HepG2 (cell line): ENCODE data around the gene POMP.

Experiments
- CTCF ChIP-seq: sonication (generic); formaldehyde crosslinking; IDR thresholded peaks from 2 replicates; pipeline ENCODE4 v1.5.0; 2020; ENCODE audit warnings: mild to moderate bottlenecking, missing genetic modification reagents, moderate library complexity
- MXI1 ChIP-seq: IDR thresholded peaks from 3 replicates; pipeline ENCODE4 v1.6.1; 2012; ENCODE audit warnings: low read depth, low read length, inconsistent platforms, borderline replicate concordance
- PCBP1 ChIP-seq: fragments of 200-400 bp; formaldehyde crosslinking; IDR thresholded peaks from 2 replicates; pipeline ENCODE4 v1.6.1; 2017; ENCODE audit warnings: mild to moderate bottlenecking, low read depth, low read length, borderline replicate concordance
- PRDM15 ChIP-seq: sonication (generic); formaldehyde crosslinking; IDR thresholded peaks from 2 replicates; pipeline ENCODE4 v1.4.0; 2020; ENCODE audit warnings: missing genetic modification reagents
- RAD51 ChIP-seq: fragments of 450-650 bp; IDR thresholded peaks from 2 replicates; pipeline ENCODE4 v1.6.1; 2016; ENCODE audit warnings: borderline replicate concordance
- ZBTB1 ChIP-seq: sonication (generic); formaldehyde crosslinking; IDR thresholded peaks from 2 replicates; pipeline ENCODE4 v1.4.0; 2020; ENCODE audit warnings: missing genetic modification reagents, borderline replicate concordance
- ZNF138 ChIP-seq: sonication (generic); formaldehyde crosslinking; IDR thresholded peaks from 2 replicates; pipeline ENCODE4 v1.5.0; 2020; ENCODE audit warnings: mild to moderate bottlenecking, low read depth, missing genetic modification reagents
- ZNF230 ChIP-seq: sonication (generic); formaldehyde crosslinking; IDR thresholded peaks from 2 replicates; pipeline ENCODE4 v1.4.0; 2020; ENCODE audit warnings: mild to moderate bottlenecking, missing genetic modification reagents
- ZNF792 ChIP-seq: IDR thresholded peaks from 2 replicates; pipeline ENCODE4 v1.6.1; 2016

- TF ChIP-seq ZNF230 (no peak), RAD51 (no peak), MXI1 (no peak), ZNF138 (CRISPR knock-in tag) (no peak), ZNF792 (CRISPR knock-in tag) (no peak), PCBP1 (no peak), CTCF (CRISPR knock-in tag) (no peak), ZBTB1 (no peak), PRDM15 (no peak)
Observed at GRCh38 chr13:28624707-28625432, 34.1 kb upstream of the POMP start.
